NCI-H748 treated with DMSO at 0.1 percent for 48 hours (cell line): Measurements from ENCODE around the gene CCT2.
A peak's percentile ranks its signal among the peaks of the same experiment; 100 is the strongest.
"Not testable (repeated sequence)": the region's sequence is repeated elsewhere in the genome, so short reads cannot be mapped to it uniquely, and the experiment has no call there.

Experiments used
- DNase-seq: peaks from one replicate; lab custom pipeline; 2025; lab: John Stamatoyannopoulos, UW

Gene CCT2

DNA sequence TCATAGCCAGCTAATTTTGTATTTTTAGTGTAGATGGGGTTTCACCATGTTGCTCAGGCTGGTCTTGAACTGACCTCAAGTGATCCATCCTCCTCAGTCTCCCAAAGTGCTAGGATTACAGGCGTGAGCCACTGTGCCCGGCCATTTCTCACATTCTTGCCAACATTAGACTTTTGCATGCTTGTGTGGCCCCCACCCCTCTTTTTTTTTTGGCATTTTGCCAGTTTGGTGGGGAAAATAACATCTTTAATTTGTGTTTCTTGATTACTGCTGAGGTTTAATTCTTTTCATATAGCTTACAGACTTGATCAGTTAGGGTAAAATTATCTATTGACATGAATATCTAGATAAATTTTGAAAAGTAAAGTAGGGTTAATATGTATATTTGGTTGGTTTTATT is 3.8 kb downstream of the CCT2 start:
- no peak for DNase-seq

- DNase-seq = no peak
Measured at GRCh38 chr12:69595689-69596088, 10.4 kb downstream of the CCT2 start.

DNA sequence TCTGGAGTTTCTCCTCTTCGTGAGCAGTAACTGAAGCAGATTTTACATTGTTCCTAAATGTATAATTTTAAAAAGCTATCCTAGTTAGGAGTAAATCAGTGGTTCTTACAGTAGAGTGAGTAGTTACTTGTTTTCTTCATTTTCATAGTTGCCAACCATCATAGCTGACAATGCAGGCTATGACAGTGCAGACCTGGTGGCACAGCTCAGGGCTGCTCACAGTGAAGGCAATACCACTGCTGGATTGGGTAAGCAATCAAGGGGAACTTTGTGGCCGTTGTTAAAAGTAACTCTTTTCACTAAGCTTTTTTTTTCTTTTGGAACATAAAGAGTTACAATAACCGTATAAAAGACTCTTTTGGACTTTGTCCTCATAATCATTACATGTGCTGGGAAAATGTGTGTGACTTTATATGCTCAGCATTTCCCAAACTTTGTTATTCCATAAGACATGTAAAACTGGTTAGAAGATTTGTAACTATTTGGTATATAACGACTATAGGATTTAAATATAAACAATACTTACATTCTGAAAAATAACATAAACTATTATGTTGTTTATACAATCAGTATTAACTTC is 13.0 kb downstream of the CCT2 start:
- DNase-seq = no peak

GRCh38 chr12:69600804-69601203 is 15.5 kb downstream of the CCT2 start:
- no peak for DNase-seq

DNA sequence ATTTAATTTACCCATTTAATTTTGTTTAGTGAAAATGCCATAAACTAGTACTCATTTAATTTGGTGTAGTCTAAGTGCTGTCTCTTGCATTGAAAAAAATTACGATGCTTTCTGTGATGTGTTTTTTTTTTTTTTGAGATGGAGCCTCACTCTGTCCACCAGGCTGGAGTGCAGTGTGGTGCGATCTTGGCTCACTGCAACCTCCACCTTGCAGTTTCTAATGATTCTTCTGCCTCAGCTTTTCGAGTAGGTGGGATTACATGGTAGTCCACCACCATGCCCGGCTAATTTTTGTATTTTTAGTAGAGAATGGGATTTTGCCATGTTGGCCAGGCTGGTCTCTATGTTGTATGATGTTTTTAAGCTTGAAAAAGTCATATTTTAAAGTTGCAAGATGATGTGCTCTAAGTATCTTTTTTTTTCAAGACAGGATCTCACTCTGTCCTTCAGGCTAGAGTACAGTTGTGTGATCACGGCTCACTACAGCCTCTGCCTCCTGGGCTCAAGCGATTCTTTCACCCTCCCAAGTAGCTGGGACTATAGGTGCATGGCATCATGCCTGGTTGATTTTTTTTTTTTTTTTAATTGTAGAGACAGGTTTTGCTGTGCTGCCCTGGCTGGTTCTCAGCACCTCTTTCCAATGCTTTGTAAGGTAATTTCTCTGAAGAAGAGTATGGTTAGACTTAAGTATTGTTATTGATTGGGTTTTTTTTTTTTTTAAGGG is 16.9 kb downstream of the CCT2 start:
- DNase-seq = no peak

- DNase-seq = no peak
Measured at GRCh38 chr12:69602954-69603353, 17.7 kb downstream of the CCT2 start.

GRCh38 chr12:69603556-69603955 is 18.3 kb downstream of the CCT2 start:
- not testable (repeated sequence) for DNase-seq

GRCh38 chr12:69604275-69604674 is 19.0 kb downstream of the CCT2 start:
- not testable (repeated sequence) for DNase-seq

- DNase-seq = no peak
Measured at GRCh38 chr12:69608114-69608513, 22.9 kb downstream of the CCT2 start.

DNA sequence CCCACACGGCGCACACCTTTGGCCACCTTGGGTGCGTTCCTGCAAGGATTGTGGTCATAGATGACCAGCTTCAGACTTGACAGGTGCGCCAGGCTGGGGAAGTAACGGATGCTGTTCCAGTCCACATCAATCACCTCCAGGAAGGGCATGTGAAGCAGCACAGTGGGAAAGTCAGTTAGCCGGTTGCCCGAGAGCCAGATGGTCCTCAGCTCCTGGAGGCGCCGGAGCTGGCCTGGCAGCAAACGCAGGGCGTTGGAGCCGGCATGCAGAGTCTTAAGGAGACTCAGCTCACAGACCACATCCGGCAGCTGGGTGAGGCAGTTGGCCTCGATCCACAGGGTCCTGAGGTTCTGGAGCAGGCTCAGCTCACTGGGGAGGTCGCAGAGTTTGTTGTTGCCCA is 24.9 kb downstream of the CCT2 start:
- DNase-seq = no peak

DNA sequence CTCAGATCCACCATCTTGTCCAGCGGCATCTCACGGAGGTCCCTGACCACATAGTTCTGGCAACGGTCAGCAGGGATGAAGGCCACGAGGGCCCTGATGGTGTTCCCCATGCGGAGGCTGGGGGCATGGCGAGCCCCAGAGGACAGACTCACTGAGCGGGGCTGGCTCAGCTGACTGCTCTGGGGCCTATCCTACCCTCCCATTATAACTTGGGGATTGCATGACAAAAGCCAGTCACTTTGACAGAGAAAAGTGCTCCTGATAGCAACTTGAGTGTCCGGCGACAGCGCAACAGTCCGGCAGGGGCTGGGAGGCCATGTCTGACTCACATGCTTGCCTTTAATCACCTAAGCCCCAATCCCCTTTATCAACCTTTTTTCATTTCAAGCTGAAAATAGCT is 25.5 kb downstream of the CCT2 start, which contains the start of gene LRRC10:
TSS of gene LRRC10 (minus strand) at position 179 of the 400 bp plus-strand sequence. CDS start at position 110, 69 bp downstream.
- no peak for DNase-seq

- no peak for DNase-seq
Measured at GRCh38 chr12:69613351-69613750, 28.1 kb downstream of the CCT2 start.

DNA sequence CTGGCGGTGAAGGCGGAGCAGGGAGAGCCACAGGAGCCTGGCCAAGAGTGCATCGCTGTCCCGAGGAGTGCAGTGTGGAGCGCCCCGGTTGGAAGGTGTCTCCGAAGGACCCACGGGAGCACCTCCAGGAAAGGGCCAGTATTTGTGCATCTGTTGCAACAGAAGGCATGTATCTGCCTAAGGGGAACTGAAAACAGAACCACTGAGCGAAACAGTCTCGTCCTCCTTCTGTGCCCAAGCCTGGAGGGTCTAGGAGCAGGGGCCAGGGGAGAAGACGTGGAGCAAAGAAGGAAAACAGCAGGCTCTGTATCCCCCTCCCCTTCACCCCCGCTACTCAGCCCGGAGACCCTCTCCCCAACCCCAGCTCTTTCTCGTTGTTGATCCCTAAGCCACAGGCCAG is 30.8 kb downstream of the CCT2 start:
- no peak for DNase-seq

DNA sequence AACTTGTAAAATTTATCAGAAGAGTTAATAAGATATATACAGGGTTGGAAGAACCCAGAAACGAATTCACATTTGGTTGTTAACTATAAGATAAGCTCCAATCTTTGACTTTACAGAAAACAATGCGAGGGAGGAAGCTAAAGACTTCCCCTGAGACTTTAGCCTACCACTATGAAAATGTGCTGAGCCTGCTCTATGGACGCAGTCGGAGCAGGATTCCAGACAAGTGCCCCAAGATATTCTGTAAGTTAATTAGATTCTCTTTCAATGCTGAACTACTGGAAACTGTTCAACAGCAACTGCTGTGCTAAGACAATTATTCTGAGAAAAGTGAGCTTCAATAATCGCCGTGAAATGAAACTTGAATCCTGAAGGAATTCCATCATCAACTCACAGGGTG is 33.8 kb downstream of the CCT2 start:
- DNase-seq = no peak

- no peak for DNase-seq
Measured at GRCh38 chr12:69620077-69620476, 34.8 kb downstream of the CCT2 start.

GRCh38 chr12:69620921-69621320 is 35.7 kb downstream of the CCT2 start:
- DNase-seq = no peak

GRCh38 chr12:69621551-69621950 is 36.3 kb downstream of the CCT2 start:
- no peak for DNase-seq

- no peak for DNase-seq
Measured at GRCh38 chr12:69623970-69624369, 38.7 kb downstream of the CCT2 start.

DNA sequence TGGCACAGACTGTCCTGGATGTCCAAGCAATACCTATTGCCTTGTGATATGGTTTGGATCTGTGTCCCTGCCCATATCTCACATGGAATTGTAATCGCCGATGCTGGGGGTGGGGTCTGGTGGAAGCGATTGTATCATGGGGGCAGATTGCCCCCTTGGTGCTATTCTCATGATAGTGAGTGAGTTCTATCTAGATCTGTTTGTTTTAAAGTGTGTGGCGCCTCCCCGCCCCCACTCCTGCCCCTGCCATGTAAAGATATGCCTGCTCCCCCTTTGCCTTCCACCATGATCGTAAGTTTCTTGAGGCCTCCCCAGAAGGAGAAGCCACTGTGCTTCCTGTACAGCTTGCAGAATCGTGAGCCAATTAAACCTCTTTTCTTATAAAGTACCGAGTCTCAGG is 42.2 kb downstream of the CCT2 start:
- no peak for DNase-seq

DNA sequence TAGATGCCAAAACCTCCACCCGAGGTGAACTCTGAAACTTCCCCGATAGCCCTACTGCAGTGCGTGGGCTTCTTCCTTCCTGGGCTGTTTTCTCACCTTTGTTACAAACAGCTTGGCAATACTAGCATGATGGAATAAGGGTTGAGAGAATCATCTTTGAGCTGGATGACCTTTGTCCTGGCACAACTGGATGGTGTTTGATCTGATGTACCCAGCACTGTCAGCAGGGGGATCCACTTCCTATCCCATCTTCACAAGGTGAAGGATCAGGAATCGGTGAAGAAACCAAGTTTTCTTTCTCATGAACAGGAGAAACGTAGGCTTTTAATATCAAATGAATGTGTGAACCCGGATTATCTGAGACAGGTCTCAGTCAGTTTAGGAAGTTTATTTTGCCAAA is 44.9 kb downstream of the CCT2 start:
- no peak for DNase-seq

GRCh38 chr12:69633061-69633460 is 47.8 kb downstream of the CCT2 start:
- no peak for DNase-seq

- DNase-seq = peak; percentile 13
Measured at GRCh38 chr12:69639400-69640016, 54.2 kb downstream of the CCT2 start.

DNA sequence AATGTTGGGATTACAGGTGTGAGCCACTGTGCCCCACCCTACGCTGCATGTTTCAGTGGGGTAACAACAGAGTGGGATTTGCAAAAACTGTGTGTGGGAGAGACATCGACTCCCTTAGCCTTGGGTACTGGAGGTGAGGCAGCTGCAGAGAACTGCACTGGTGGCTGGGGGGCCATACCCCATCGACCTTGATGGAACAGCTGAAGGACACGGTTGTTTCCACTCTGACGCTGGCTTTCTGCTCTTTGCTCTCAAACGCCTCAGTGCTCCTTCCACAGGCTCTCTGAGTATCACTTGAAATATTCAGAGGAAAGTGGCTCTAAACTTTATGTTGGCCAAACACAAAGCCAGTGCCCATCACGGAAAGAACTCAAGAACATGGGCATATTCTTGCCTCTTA is 56.3 kb downstream of the CCT2 start:
- DNase-seq = no peak
